Left ventricle myocardium inferior (tissue), 1 donor: ENCODE data around the gene LRBA. TPM values are rescaled to one million over a fixed set of nuclear protein-coding genes. Genes with fewer than 3 reads are reported as not detected.

ENCODE experiments used
- DNase-seq: peaks from one replicate; pipeline ENCODE4 v3.0.0-alpha.2; 2020
- H3K27ac ChIP-seq: fragments of 200-600 bp; replicated peaks from 2 replicates; pipeline ENCODE4 v1.8.0; 2021
- H3K27me3 ChIP-seq: fragments of 200-600 bp; 2 replicates; pipeline ENCODE4 v1.8.0; 2021; ENCODE audit warnings: low read depth
- H3K36me3 ChIP-seq: fragments of 200-600 bp; 2 replicates; pipeline ENCODE4 v1.8.0; 2021
- H3K4me1 ChIP-seq: fragments of 200-600 bp; 2 replicates; pipeline ENCODE4 v1.8.0; 2021
- H3K4me3 ChIP-seq: fragments of 200-600 bp; 2 replicates; pipeline ENCODE4 v1.8.0; 2021; ENCODE audit warnings: mild to moderate bottlenecking, moderate library complexity
- H3K9me3 ChIP-seq: fragments of 200-600 bp; replicated peaks from 2 replicates; pipeline ENCODE4 v1.8.0; 2021
- intact Hi-C: fragments of 100-400 bp; cut with micrococcal nuclease; formaldehyde crosslinking; loops from one replicate; pipeline ENCODE4 v1.11.0; 2022
- total RNA-seq: library from RNA; stranded (reverse); fragmentation: NEBNext Ultra II Directional; extraction: Animal tissue kit (Norgen Biotek cat#: 25700); gene quantifications from one replicate; pipeline ENCODE4 v1.2.1, GENCODE V29; 2021
- TF ChIP-seq, protein P1 (sequence below): fragments of 200-600 bp; IDR thresholded peaks from 2 replicates; pipeline ENCODE4 v1.8.0; 2021; ENCODE audit warnings: antibody characterized with exemption, mild to moderate bottlenecking, borderline replicate concordance
- donor health status: DM: no; HTN: yes; CAD: no; lungs with severe emphysema.

Gene LRBA
- total RNA-seq, 1 donor from 2014 or later = 19.1 TPM

DNA sequence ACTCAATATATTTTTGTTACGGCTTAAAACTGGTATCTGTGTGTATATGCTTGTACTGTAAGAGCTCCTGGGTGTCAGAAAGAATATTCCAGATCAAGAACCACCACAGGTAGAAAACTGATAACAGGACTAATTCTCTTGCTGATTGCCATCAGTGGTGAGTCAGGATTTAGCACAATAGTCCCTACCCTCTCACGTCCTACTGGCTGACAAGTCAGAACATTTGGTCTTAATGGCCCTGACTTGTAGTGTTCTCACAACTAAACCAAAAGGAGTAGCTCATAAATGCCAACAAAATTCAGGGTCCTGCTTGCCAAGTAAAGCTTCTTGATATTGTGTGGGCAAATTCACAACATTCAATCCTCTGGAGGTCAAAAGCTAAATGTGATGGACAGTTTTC, 538.3 kb downstream of the LRBA start:
- Histone ChIP-seq H3K27me3 (no peaks in the 10 kb centered on the region), H3K4me3 (no peak overlapping the region), H3K4me1 (no peaks in the 10 kb centered on the region), H3K36me3 (no peaks in the 10 kb centered on the region), H3K9me3 (no peaks in the 10 kb centered on the region), H3K27ac (no peak overlapping the region)
- DNase-seq = no peak
- TF ChIP-seq, protein P1, sequence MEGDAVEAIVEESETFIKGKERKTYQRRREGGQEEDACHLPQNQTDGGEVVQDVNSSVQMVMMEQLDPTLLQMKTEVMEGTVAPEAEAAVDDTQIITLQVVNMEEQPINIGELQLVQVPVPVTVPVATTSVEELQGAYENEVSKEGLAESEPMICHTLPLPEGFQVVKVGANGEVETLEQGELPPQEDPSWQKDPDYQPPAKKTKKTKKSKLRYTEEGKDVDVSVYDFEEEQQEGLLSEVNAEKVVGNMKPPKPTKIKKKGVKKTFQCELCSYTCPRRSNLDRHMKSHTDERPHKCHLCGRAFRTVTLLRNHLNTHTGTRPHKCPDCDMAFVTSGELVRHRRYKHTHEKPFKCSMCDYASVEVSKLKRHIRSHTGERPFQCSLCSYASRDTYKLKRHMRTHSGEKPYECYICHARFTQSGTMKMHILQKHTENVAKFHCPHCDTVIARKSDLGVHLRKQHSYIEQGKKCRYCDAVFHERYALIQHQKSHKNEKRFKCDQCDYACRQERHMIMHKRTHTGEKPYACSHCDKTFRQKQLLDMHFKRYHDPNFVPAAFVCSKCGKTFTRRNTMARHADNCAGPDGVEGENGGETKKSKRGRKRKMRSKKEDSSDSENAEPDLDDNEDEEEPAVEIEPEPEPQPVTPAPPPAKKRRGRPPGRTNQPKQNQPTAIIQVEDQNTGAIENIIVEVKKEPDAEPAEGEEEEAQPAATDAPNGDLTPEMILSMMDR = no peak
- intact Hi-C loops = no loop called here

DNA sequence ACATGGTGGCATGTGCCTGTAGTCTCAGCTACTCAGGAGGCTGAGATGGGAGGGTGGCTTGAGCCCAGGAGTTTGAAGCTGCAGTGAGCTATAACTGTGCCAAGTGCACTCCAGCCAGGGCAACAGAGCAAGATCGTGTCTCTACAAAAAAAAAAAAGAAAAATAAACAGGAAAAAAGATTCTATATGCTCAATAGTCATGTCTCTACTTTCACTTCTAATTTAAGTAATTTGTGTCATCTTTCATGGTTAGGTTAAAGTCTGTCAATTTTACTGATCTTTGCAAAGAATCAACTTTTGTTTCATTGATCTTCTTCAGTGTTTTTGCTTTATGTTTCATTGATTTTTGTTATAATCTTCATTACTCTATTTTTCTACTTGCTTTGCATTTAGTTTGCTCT, 539.3 kb downstream of the LRBA start:
- Histone ChIP-seq H3K9me3 (no peaks in the 10 kb centered on the region), H3K4me3 (no peak overlapping the region), H3K27me3 (no peaks in the 10 kb centered on the region), H3K4me1 (no peaks in the 10 kb centered on the region), H3K36me3 (no peaks in the 10 kb centered on the region), H3K27ac (no peak overlapping the region)
- TF ChIP-seq, protein P1 = no peak
- intact Hi-C loops = no loop called here
- no peak for DNase-seq

DNA sequence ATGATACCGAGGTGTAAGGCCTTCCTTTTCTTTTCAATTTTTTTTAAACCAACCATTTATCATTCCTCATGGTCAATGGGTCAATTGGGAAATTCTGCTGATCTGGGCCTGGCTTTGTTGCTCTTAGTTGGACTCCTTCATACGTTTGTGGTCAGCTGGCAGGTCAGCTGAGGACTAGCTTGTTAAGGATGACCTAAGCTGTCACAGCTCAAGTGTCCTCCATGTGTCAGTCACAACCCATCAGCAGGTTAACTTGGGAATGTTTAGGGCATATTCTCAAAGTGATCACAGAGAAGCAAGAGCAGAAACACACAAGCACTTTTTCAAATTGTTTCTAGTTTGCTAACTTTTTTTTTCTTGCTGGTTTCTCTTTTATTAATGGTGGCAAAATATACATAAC, 550.6 kb downstream of the LRBA start:
- Histone ChIP-seq H3K4me1 (no peaks in the 10 kb centered on the region), H3K9me3 (no peaks in the 10 kb centered on the region), H3K4me3 (no peak overlapping the region), H3K36me3 (no peaks in the 10 kb centered on the region), H3K27me3 (no peaks in the 10 kb centered on the region), H3K27ac (no peak overlapping the region)
- intact Hi-C loops = no loop called here
- TF ChIP-seq, protein P1 = no peak
- DNase-seq = no peak

DNA sequence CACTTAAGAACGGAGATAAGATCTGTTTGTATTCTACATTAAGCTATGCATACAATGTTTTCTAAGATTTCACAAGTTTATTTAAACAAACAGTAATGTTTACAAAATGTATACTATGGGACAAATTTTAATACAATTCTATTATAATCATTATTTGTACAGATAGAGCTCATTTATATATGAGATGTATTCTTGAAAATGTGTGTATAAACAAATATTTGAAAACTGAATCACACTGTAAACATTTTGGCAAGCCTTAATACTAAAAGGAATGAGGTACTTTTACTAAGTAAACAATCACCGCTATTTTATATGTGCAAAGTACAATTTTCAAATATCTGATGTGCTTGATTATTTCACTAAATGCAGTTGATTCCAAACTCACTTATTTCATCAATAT, 552.3 kb downstream of the LRBA start:
- intact Hi-C loops = no loop called here
- H3K27me3 ChIP-seq = no peaks in the 10 kb centered on the region
- no peaks in the 10 kb centered on the region for H3K36me3 ChIP-seq
- no peak overlapping the region for H3K27ac ChIP-seq
- no peaks in the 10 kb centered on the region for H3K4me1 ChIP-seq
- TF ChIP-seq, protein P1 = no peak
- no peak for DNase-seq
- no peak overlapping the region for H3K4me3 ChIP-seq
- H3K9me3 ChIP-seq = no peaks in the 10 kb centered on the region

DNA sequence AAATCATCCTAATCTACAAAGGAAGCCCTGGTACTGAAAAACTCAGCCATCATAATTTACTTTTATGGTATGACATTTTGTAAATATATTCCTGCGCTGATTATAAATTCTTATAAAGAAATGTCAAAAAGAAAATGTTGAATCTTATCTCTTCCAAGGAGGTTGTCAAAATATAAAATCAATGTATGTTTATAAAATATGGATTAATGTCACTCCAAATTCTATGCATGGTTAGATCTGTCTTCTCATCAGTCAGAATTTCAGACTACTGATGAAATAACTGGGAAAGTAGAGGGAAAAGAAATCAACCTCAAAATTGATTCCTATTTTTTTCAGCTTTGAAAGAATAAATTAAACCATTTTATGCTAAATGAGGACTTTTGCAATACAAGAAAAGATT, 553.1 kb downstream of the LRBA start:
- TF ChIP-seq, protein P1 = no peak
- no peaks in the 10 kb centered on the region for H3K9me3 ChIP-seq
- intact Hi-C loops = no loop called here

DNA sequence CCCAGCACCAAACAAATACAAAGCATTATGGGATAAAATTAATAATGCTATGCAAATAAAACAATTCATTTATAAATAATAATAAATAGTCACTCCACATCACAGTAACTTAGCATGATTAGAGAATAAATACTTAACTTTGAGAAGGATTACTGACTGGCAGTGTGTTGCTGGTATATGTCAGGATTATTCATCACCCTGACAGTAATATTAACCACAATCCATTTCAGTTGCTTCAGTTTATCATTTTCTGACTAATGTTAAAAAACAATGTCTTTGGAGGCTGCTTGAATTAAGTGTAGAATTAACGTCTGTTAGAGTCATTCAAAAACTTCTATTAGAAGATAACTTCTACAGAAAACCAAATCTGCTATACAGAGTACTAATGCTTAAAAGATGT, 557.3 kb downstream of the LRBA start:
- no peak overlapping the region for H3K4me3 ChIP-seq
- peaks cover 7% of the 10 kb centered on the region for H3K9me3 ChIP-seq
- H3K4me1 ChIP-seq = no peaks in the 10 kb centered on the region
- no peaks in the 10 kb centered on the region for H3K27me3 ChIP-seq
- TF ChIP-seq, protein P1 = no peak
- intact Hi-C loops = no loop called here
- DNase-seq = no peak
- no peak overlapping the region for H3K27ac ChIP-seq
- H3K36me3 ChIP-seq = no peaks in the 10 kb centered on the region

More for the DNA sequence above, 553.1 kb downstream of the LRBA start:
- H3K27ac ChIP-seq = no peak overlapping the region
- no peak for DNase-seq
- no peaks in the 10 kb centered on the region for H3K36me3 ChIP-seq
- H3K27me3 ChIP-seq = no peaks in the 10 kb centered on the region
- H3K4me3 ChIP-seq = no peak overlapping the region
- H3K4me1 ChIP-seq = no peaks in the 10 kb centered on the region
